Measurements from ENCODE around the gene TOLLIP. TPM values are rescaled to one million over a fixed set of nuclear protein-coding genes. Genes with fewer than 3 reads are reported as not detected.

TOLLIP gene
- total and polyA plus RNA-seq, 10 donors = 16.1 to 67.4 (median 46.2) TPM

DNA sequence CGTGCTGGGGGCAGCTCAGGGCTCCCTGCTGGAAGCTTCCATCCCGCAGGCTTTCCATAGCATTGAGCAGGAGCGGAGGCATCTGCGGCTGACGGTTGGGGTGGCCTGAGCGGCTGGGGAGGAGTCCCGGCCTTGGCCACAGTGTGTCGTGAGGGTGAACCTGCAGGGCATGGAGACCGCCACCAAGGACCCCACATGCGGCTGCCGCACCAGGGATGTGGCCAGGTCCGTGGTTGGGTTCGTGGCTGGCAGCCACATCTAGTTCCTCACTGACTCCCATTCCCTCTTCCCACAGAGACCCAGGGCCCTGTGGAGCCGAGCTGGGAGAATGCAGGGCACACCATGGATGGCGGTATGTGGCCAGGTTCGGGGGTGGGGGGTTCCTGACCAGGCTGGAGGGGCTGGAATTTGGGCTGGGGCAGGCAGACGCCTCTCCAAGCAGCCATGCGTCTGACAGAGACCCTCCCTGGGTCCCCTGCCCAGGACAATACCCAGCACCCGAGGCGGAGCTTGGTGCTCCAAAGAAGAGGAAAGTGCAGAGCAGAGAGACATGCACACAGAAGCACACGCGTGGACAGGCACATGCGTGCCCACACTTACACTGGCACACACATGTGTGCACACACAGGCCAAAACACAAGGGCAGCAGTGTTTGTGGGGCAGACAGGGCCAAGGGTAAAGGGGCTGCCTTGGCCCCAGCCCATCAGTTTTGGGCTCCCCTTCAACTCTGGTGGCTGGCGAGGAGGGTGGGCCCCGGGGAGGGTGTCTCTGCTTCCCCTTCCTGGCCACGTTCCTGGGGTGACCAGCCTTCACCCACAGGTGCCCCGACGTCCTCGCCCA is 83.8 kb downstream of the TOLLIP start:
- 72 to 79% (median 73%) methylated on average over 23 to 29 of the region's 29 CpGs for WGBS, 5 donors

DNA sequence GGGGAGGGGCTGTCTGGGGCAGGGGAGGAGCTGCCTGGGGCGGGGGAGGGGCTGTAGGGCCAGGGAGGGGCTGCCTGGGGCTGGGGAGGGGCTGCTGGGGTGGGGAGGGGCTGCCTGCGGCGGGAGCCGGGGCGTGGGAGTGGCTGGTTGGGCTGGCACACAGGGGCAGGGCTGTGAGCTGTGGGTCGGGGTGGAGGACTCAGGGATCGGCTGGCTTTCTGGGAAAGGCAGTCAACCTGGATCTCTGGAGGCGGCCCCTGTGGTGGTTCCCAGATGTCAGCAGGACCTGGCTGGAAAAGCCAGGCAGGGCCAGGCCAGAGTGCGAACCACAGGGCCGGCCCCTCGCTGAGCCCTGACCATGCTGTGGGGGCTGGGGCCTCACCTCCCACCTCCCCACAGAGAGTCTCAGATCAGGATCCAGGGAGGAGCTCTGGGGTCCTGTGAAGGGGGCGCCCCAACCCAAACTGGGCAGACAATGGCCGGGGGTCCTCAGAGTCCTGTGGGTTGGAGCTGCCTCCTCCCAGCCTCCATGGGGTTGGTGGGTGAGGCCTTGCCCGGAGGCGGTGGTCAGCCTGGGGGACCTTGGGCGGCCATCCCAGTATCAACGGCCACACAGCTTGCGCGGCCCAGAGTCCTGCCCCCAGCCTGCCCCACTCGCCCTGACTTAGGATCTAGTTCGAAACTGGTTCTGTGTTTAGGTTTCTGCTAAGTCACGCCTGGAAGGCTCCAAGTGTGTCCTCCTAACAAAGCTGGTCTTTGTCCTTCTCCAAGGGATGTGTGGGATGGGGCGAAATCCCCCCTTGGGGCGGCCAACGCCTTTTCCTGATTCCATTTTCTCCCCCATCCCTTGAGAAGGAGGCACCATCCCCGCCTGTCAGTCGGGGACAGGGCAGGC is 84.7 kb downstream of the TOLLIP start:
- H3K27ac ChIP-seq = no peak overlapping the region
- H3K27me3 ChIP-seq (replicated peaks in 1 of 7) = peaks cover 0 to 100% (median 23%) of the 10 kb centered on the region in 7 donors
- H3K9me3 ChIP-seq = no peaks in the 10 kb centered on the region
- peaks cover 0 to 15% (median 3%) of the 10 kb centered on the region in 6 donors for H3K4me1 ChIP-seq
- no peak overlapping the region for H3K4me3 ChIP-seq
- DNase-seq = peak; percentile 63
- intact Hi-C loops (cut with DNase I; ENCODE audit: low total_unique reads) = no loop called here
- TF ChIP-seq POLR2A (IDR thresholded peaks at IDR 0.05) (no peak), POLR2AphosphoS5 (IDR thresholded peaks at IDR 0.05) (no peak)
- TF ChIP-seq, protein P1, sequence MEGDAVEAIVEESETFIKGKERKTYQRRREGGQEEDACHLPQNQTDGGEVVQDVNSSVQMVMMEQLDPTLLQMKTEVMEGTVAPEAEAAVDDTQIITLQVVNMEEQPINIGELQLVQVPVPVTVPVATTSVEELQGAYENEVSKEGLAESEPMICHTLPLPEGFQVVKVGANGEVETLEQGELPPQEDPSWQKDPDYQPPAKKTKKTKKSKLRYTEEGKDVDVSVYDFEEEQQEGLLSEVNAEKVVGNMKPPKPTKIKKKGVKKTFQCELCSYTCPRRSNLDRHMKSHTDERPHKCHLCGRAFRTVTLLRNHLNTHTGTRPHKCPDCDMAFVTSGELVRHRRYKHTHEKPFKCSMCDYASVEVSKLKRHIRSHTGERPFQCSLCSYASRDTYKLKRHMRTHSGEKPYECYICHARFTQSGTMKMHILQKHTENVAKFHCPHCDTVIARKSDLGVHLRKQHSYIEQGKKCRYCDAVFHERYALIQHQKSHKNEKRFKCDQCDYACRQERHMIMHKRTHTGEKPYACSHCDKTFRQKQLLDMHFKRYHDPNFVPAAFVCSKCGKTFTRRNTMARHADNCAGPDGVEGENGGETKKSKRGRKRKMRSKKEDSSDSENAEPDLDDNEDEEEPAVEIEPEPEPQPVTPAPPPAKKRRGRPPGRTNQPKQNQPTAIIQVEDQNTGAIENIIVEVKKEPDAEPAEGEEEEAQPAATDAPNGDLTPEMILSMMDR (IDR thresholded peaks at IDR 0.05 in 8 of 11, conservative IDR thresholded peaks at IDR 0.05 in 3 of 11) = no peak
- H3K36me3 ChIP-seq = no peaks in the 10 kb centered on the region
- WGBS, 5 donors = 70 to 73% (median 71%) methylated on average over 24 to 27 of the region's 27 CpGs

More for the DNA sequence above, 83.8 kb downstream of the TOLLIP start:
- no peaks in the 10 kb centered on the region for H3K36me3 ChIP-seq
- no peak overlapping the region for H3K27ac ChIP-seq
- peaks cover 0 to 100% (median 23%) of the 10 kb centered on the region in 7 donors for H3K27me3 ChIP-seq (replicated peaks in 1 of 7)
- peak; percentile 60 for DNase-seq
- H3K9me3 ChIP-seq = no peaks in the 10 kb centered on the region
- no peak overlapping the region for H3K4me3 ChIP-seq
- no peak for TF ChIP-seq POLR2A (IDR thresholded peaks at IDR 0.05)
- TF ChIP-seq, protein P1 (IDR thresholded peaks at IDR 0.05 in 8 of 11, conservative IDR thresholded peaks at IDR 0.05 in 3 of 11) = no peak
- TF ChIP-seq POLR2AphosphoS5 (IDR thresholded peaks at IDR 0.05) = no peak
- intact Hi-C loops (cut with DNase I; ENCODE audit: low total_unique reads) = no loop called here
- H3K4me1 ChIP-seq = peaks cover 0 to 8% (median 0%) of the 10 kb centered on the region in 6 donors

Small RNA genes lying within 50 kb of the gene (microRNA-seq; reads per million reads assigned to microRNA genes)
- gene MIR6744 = 0 reads per million in 3 donors

Small RNA genes lying within 50 kb of the gene (small RNA-seq; reads per million reads assigned to genes)
- 0 reads per million in 4 donors for gene MIR6744

Other genes starting within 250 kb of the TOLLIP start
- gene MUC2, start 234.8 kb downstream of the TOLLIP start, total RNA-seq = under 1 TPM in 2 of 7 donors, not detected in 5; 0.03 to 0.06 TPM
- gene MUC2, start 234.8 kb downstream of the TOLLIP start, polyA plus RNA-seq = under 1 TPM in 1 of 3 donors, not detected in 2; 0.03 TPM
- gene MUC5AC, start 151.7 kb downstream of the TOLLIP start, total RNA-seq = not detected
- under 1 TPM in 2 of 3 donors, not detected in 1; under 0.01 TPM for gene MUC5AC, start 151.7 kb downstream of the TOLLIP start, polyA plus RNA-seq
- under 1 TPM in 1 of 7 donors, not detected in 6; 0.09 TPM for gene MUC5B, start 86.6 kb downstream of the TOLLIP start, total RNA-seq
- under 1 TPM in 2 of 3 donors, not detected in 1; under 0.01 TPM for gene MUC5B, start 86.6 kb downstream of the TOLLIP start, polyA plus RNA-seq
- gene BRSK2, start 80.3 kb upstream of the TOLLIP start, total RNA-seq = under 1 TPM; 0.26 to 0.77 (median 0.47) TPM
- gene BRSK2, start 80.3 kb upstream of the TOLLIP start, polyA plus RNA-seq = 1 to 10 TPM in 1 of 3 donors, under 1 TPM in 2; 0.17 to 1.5 (median 0.32) TPM
- 10 to 100 TPM; 28.1 to 49.8 (median 42.3) TPM for gene MOB2, start 177.1 kb upstream of the TOLLIP start, total RNA-seq
- gene MOB2, start 177.1 kb upstream of the TOLLIP start, polyA plus RNA-seq = 10 to 100 TPM; 30.5 to 51.5 (median 32.6) TPM